AG04450 (cell line): Measurements from ENCODE around the gene HELZ. TPM values are rescaled to one million over a fixed set of nuclear protein-coding genes. Genes with fewer than 3 reads are reported as not detected.

Source experiments
- CTCF ChIA-PET: fragments of 300-600, 350-600 bp; formaldehyde crosslinking; extraction: SDS; loops from one replicate; lab custom pipeline; 2022; ENCODE audit warnings: antibody characterized with exemption, inconsistent platforms; lab: Charles Lee
- POLR2A ChIA-PET: fragments of 350-600 bp; formaldehyde crosslinking; extraction: SDS; loops from one replicate; lab custom pipeline; 2021; ENCODE audit warnings: antibody characterized with exemption, inconsistent platforms; lab: Yijun Ruan, JAX
- DNase-seq: peaks from one replicate; pipeline ENCODE4 v3.0.0-alpha.2; 2011; ENCODE audit warnings: low read depth, low spot score
- H3K27ac ChIP-seq: one replicate; pipeline ENCODE4 v1.5.1; 2012; ENCODE audit warnings: low read depth, low read length, control low read depth
- H3K27me3 ChIP-seq: one replicate; pipeline ENCODE4 v1.6.0; 2012; ENCODE audit warnings: low read length; ENCODE audit not compliant: control insufficient read depth, insufficient read depth
- H3K4me3 ChIP-seq: 2 replicates; pipeline ENCODE4 v1.5.1; 2011; ENCODE audit warnings: mild to moderate bottlenecking, low read depth, low read length, control low read depth
- H3K9me3 ChIP-seq: 2 replicates; pipeline ENCODE4 v1.5.1; 2012; ENCODE audit warnings: low read length; ENCODE audit not compliant: control insufficient read depth, insufficient read depth
- CTCF ChIP-seq: IDR thresholded peaks from 2 replicates; pipeline ENCODE4 v1.5.1; 2011; ENCODE audit warnings: low read depth, low read length, control low read depth, inconsistent platforms
- polyA plus RNA-seq: library from polyadenylated mRNA; depleted of rRNA; stranded (reverse); fragments of >200 nt; gene quantifications from 2 replicates; pipeline ENCODE4 v1.2.3, GENCODE V29; 2011

HELZ gene
- polyA plus RNA-seq, 1 experiment: 28.2 TPM

GRCh38 chr17:67071595-67071994 lies 173.4 kb downstream of the HELZ start:
- Histone ChIP-seq H3K27ac (no peak overlapping the region), H3K4me3 (no peak overlapping the region), H3K27me3 (no peaks in the 10 kb centered on the region), H3K9me3 (no peaks in the 10 kb centered on the region)
- POLR2A ChIA-PET: no interaction called here
- CTCF ChIA-PET: no interaction called here
- TF ChIP-seq CTCF: no peak
- no peak for DNase-seq

GRCh38 chr17:67069603-67070136 lies 175.3 kb downstream of the HELZ start:
- POLR2A ChIA-PET: interaction anchor here (0.7 kb wide), 1 partner anchor 22 kb away, joined by 4 read pairs; no protein-coding TSS in a partner anchor
- CTCF ChIA-PET: interaction anchor here (0.6 kb wide), 1 partner anchor 345 kb away, joined by 3 read pairs; no protein-coding TSS in a partner anchor
- no peak overlapping the region for H3K27ac ChIP-seq
- no peak overlapping the region for H3K4me3 ChIP-seq
- no peak for DNase-seq
- no peak for TF ChIP-seq CTCF
- no peaks in the 10 kb centered on the region for H3K27me3 ChIP-seq
- no peaks in the 10 kb centered on the region for H3K9me3 ChIP-seq

- POLR2A ChIA-PET: interaction anchor here (0.7 kb wide), 1 partner anchor 22 kb away, joined by 4 read pairs; no protein-coding TSS in a partner anchor
- Histone ChIP-seq H3K27me3 (no peaks in the 10 kb centered on the region), H3K9me3 (no peaks in the 10 kb centered on the region), H3K4me3 (no peak overlapping the region), H3K27ac (no peak overlapping the region)
- DNase-seq: no peak
- CTCF ChIA-PET: interaction anchor here (0.6 kb wide), 1 partner anchor 344 kb away, joined by 3 read pairs; no protein-coding TSS in a partner anchor
- TF ChIP-seq CTCF: no peak
Measured at GRCh38 chr17:67068999-67069398, 176.0 kb downstream of the HELZ start.

GRCh38 chr17:67067571-67068482 lies 177.2 kb downstream of the HELZ start:
- ChIA-PET CTCF (no interaction called here), POLR2A (no interaction called here)
- Histone ChIP-seq H3K4me3 (no peak overlapping the region), H3K27me3 (no peaks in the 10 kb centered on the region), H3K9me3 (no peaks in the 10 kb centered on the region), H3K27ac (no peak overlapping the region)
- DNase-seq: no peak
- TF ChIP-seq CTCF: no peak

GRCh38 chr17:67066717-67067116 lies 178.3 kb downstream of the HELZ start:
- CTCF ChIA-PET: no interaction called here
- Histone ChIP-seq H3K9me3 (no peaks in the 10 kb centered on the region), H3K27me3 (no peaks in the 10 kb centered on the region), H3K27ac (no peak overlapping the region), H3K4me3 (no peak overlapping the region)
- DNase-seq: no peak
- TF ChIP-seq CTCF: no peak
- POLR2A ChIA-PET: no interaction called here
